PC-9 (cell line): ENCODE measurements around the gene DIP2C. TPM values are rescaled to one million over a fixed set of nuclear protein-coding genes. Genes with fewer than 3 reads are reported as not detected.

Source experiments
- BruUV-seq: library from RNA; stranded (reverse); fragments of 400-500 nt; replicated peaks from 2 replicates; lab custom pipeline; 2021; lab: Mats Ljungman, UMichigan
- CTCF ChIA-PET: fragments of 300-600 bp; sonication (Branson Sonifier 250); formaldehyde crosslinking; loops from one replicate; lab custom pipeline; 2022; ENCODE audit warnings: antibody characterized with exemption; lab: Charles Lee
- POLR2A ChIA-PET: fragments of 300-600 bp; sonication (Branson Sonifier 250); formaldehyde crosslinking; loops from one replicate; lab custom pipeline; 2022; ENCODE audit warnings: antibody characterized with exemption; ENCODE audit not compliant: unreplicated experiment; lab: Charles Lee
- DNase-seq, 2 experiments: peaks; one replicate each; pipeline versions ENCODE4 v3.0.0 to v3.0.0-alpha.2; 2015 to 2022; ENCODE audit warnings: mixed read lengths in 1 of 2
- H2AFZ ChIP-seq: fragments of 200-600 bp; sonication (generic); 2 replicates; pipeline ENCODE4 v1.8.1; 2017; ENCODE audit warnings: antibody characterized with exemption
- H3F3A ChIP-seq: fragments of 200-600 bp; sonication (generic); 2 replicates; pipeline ENCODE4 v1.8.1; 2017; ENCODE audit warnings: antibody characterized with exemption, mild to moderate bottlenecking, low read depth; ENCODE audit not compliant: insufficient read depth
- H3K27ac ChIP-seq: fragments of 200-600 bp; sonication (generic); 2 replicates; pipeline ENCODE4 v1.6.1; 2016; ENCODE audit warnings: mixed run types
- H3K27me3 ChIP-seq: fragments of 200-600 bp; sonication (generic); 2 replicates; pipeline ENCODE4 v1.6.1; 2016; ENCODE audit warnings: low read depth, mixed run types; ENCODE audit not compliant: insufficient read depth
- H3K36me3 ChIP-seq: fragments of 200-600 bp; sonication (generic); 2 replicates; pipeline ENCODE4 v1.6.1; 2016; ENCODE audit warnings: low read depth, mixed run types
- H3K4me1 ChIP-seq: fragments of 200-600 bp; sonication (generic); replicated peaks from 2 replicates; pipeline ENCODE4 v1.6.1; 2016; ENCODE audit warnings: mixed run types; ENCODE audit not compliant: insufficient read depth
- H3K4me2 ChIP-seq: fragments of 200-600 bp; sonication (generic); 2 replicates; pipeline ENCODE4 v1.6.1; 2017; ENCODE audit warnings: mixed run types
- H3K4me3 ChIP-seq: fragments of 200-600 bp; sonication (generic); 2 replicates; pipeline ENCODE4 v1.6.1; 2016; ENCODE audit warnings: mixed run types
- H3K79me2 ChIP-seq: fragments of 200-600 bp; sonication (generic); 2 replicates; pipeline ENCODE4 v1.6.1; 2017; ENCODE audit warnings: low read depth, mixed run types
- H3K9me2 ChIP-seq: fragments of 200-600 bp; sonication (generic); 2 replicates; pipeline ENCODE4 v1.8.1; 2017; ENCODE audit warnings: mild to moderate bottlenecking; ENCODE audit not compliant: insufficient read depth
- H3K9me3 ChIP-seq: fragments of 200-600 bp; sonication (generic); 2 replicates; pipeline ENCODE4 v1.8.1; 2016; ENCODE audit warnings: low read depth; ENCODE audit not compliant: insufficient read depth
- H4K20me1 ChIP-seq: fragments of 200-600 bp; sonication (generic); 2 replicates; pipeline ENCODE4 v1.8.1; 2017; ENCODE audit not compliant: insufficient read depth
- EZH2 ChIP-seq: fragments of 200-600 bp; sonication (generic); IDR thresholded peaks from 2 replicates; pipeline ENCODE4 v1.8.0; 2017; ENCODE audit warnings: antibody characterized with exemption, low read depth
- intact Hi-C: fragments of 100-400 bp; cut with micrococcal nuclease; formaldehyde crosslinking; loops from one replicate; pipeline ENCODE4 v1.10.0; 2022; ENCODE audit not compliant: unreplicated experiment
- total RNA-seq: library from RNA; stranded (reverse); gene quantifications from 2 replicates; pipeline ENCODE4 v1.2.3, GENCODE V29; 2021
- TF ChIP-seq, protein P1 (sequence below): fragments of 200-600 bp; sonication (generic); conservative IDR thresholded peaks from 2 replicates; pipeline ENCODE4 v1.6.1; 2017; ENCODE audit warnings: mixed run types, antibody characterized with exemption, mild to moderate bottlenecking, moderate library complexity

Gene DIP2C
- total RNA-seq, 1 experiment from 2014 or later = 0.83 TPM

DNA sequence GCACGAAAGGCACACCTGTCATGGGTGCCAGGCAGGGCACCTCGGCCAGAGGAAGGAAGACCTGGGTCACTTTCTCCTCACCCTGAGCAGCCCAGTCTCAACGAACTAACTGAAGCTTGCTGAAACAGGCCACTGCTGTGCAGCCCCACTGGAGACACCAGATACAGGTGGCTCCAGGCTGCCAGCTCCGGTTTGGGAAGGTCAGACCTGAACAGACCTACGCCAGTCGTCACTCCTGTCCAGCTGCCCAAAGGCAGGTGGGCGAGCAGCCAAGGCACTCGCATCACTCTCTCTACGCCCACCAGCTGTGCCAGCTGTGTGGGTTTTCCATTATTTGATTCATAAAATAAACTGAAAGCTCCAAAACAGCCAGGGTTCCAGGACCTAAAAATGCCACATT is 298.2 kb downstream of the DIP2C start:
- no peak overlapping the region for H3K27ac ChIP-seq
- H3K4me3 ChIP-seq = no peak overlapping the region
- no peaks in the 10 kb centered on the region for H3K9me2 ChIP-seq
- no peaks in the 10 kb centered on the region for H3K4me1 ChIP-seq
- H4K20me1 ChIP-seq = no peaks in the 10 kb centered on the region
- no peak overlapping the region for H3K4me2 ChIP-seq
- no peaks in the 10 kb centered on the region for H3K36me3 ChIP-seq
- intact Hi-C loops = no loop called here
- H3K9me3 ChIP-seq = no peaks in the 10 kb centered on the region
- no peaks in the 10 kb centered on the region for H3K79me2 ChIP-seq
- ChIA-PET CTCF (interaction anchor here (0.6 kb wide), 1 partner anchor 224 kb away, joined by 3 read pairs; no protein-coding TSS in a partner anchor), POLR2A (no interaction called here)
- no peak for DNase-seq
- no peak for TF ChIP-seq EZH2
- TF ChIP-seq, protein P1, sequence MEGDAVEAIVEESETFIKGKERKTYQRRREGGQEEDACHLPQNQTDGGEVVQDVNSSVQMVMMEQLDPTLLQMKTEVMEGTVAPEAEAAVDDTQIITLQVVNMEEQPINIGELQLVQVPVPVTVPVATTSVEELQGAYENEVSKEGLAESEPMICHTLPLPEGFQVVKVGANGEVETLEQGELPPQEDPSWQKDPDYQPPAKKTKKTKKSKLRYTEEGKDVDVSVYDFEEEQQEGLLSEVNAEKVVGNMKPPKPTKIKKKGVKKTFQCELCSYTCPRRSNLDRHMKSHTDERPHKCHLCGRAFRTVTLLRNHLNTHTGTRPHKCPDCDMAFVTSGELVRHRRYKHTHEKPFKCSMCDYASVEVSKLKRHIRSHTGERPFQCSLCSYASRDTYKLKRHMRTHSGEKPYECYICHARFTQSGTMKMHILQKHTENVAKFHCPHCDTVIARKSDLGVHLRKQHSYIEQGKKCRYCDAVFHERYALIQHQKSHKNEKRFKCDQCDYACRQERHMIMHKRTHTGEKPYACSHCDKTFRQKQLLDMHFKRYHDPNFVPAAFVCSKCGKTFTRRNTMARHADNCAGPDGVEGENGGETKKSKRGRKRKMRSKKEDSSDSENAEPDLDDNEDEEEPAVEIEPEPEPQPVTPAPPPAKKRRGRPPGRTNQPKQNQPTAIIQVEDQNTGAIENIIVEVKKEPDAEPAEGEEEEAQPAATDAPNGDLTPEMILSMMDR = no peak
- H2AFZ ChIP-seq = no peak overlapping the region
- BruUV-seq = no TSS peak
- H3K27me3 ChIP-seq = peaks cover 32% of the 10 kb centered on the region
- H3F3A ChIP-seq = no peaks in the 10 kb centered on the region

DNA sequence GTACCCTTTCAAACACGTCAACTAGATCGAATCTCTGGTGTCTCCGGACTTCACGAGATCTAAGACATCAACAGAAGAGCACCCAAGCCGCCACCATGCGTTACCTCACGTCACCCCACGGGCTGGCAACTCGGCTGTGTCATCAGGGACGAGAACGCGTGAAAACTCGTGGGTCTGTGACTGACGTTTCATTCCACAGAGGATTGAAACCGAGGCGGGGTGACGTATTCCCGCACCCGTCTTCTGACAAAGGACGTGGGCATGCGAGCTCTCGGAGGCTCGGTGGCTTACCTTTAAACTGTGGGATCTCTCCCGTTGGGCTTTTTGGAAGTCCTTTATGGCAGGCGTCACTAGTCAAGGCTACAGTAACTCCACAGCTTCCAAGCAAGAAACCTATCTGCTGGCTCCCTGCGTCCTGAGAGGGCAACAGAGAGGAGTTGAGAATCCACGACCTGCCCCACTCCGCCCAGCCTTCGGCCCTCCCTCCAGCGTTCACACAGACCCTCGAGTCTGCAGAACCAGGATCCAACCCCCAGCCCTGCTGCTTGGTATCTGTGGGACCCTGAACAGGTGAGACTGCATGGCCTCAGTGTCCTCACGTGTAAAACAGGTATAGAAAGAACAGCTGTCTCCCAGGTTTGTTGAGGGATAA is 298.9 kb downstream of the DIP2C start:
- Histone ChIP-seq H3K4me3 (no peak overlapping the region), H4K20me1 (no peaks in the 10 kb centered on the region), H3K27me3 (peaks cover 29% of the 10 kb centered on the region; the same call in 1 of the 2 replicates), H3K36me3 (no peaks in the 10 kb centered on the region), H3K27ac (no peak overlapping the region), H3K9me3 (no peaks in the 10 kb centered on the region), H3K79me2 (no peaks in the 10 kb centered on the region), H3K4me1 (no peaks in the 10 kb centered on the region), H3K9me2 (no peaks in the 10 kb centered on the region), H3K4me2 (no peak overlapping the region), H3F3A (no peaks in the 10 kb centered on the region), H2AFZ (no peak overlapping the region)
- intact Hi-C loops = no loop called here
- no peak for TF ChIP-seq EZH2
- TF ChIP-seq, protein P1 = no peak
- ChIA-PET POLR2A (no interaction called here), CTCF (no interaction called here)
- no TSS peak for BruUV-seq
- DNase-seq = no peak

DNA sequence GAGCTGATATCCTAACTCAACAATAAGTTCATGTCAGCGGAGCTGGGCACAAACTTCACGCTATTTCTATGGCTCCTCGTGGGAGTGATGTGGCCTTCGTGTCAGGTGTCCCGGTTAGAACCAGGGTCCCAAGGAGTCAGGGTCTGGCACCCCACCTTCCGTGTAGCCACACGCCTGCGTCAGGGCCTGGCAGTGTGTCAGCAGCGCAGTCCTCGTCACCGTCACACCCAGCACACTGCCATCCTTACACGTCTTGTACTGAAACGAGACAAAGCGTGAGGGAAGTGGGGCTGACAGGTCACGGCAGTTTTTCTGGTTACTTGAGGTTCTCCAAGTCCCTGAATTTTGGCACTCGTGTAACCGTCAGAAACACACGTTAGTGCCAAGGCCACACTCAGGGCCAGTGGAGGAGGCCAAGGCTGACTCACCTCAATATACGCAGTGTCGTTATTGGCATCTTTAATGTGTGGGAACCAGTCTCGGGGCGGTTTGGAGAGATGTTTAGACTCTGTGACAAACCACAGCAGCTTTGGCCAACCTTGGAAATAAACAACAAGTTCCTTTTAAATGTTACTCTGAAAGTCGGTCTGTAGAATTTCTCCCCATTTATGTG is 299.5 kb downstream of the DIP2C start:
- Histone ChIP-seq H3F3A (no peaks in the 10 kb centered on the region), H3K9me3 (no peaks in the 10 kb centered on the region), H3K36me3 (no peaks in the 10 kb centered on the region), H3K4me1 (no peaks in the 10 kb centered on the region), H3K79me2 (no peaks in the 10 kb centered on the region), H3K4me3 (no peak overlapping the region), H3K27ac (no peak overlapping the region), H2AFZ (no peak overlapping the region), H3K4me2 (no peak overlapping the region), H4K20me1 (no peaks in the 10 kb centered on the region), H3K27me3 (peaks cover 35% of the 10 kb centered on the region), H3K9me2 (no peaks in the 10 kb centered on the region)
- POLR2A ChIA-PET = no interaction called here
- TF ChIP-seq, protein P1 = no peak
- TF ChIP-seq EZH2 = no peak
- CTCF ChIA-PET = no interaction called here
- no peak for DNase-seq
- intact Hi-C loops = no loop called here
- BruUV-seq = no TSS peak
